ENCODE data around the gene CNNM3.

CNNM3 gene

GRCh38 chr2:96866986-96867755 is 51.1 kb downstream of the CNNM3 start:
- no peak for DNase-seq

- DNase-seq: peak; percentile 20 to 63
Measured at GRCh38 chr2:96867756-96868554, 51.9 kb downstream of the CNNM3 start.

- no peak for DNase-seq
Measured at GRCh38 chr2:96868555-96869280, 52.6 kb downstream of the CNNM3 start.

- no peak for DNase-seq
Measured at GRCh38 chr2:96869281-96869821, 53.3 kb downstream of the CNNM3 start.

GRCh38 chr2:96869822-96870625 is 54.0 kb downstream of the CNNM3 start, which contains the start of gene SEMA4C:
Gene SEMA4C, minus strand, starts transcription at chr2:96870080. Its CDS starts 2,194 bp downstream, at chr2:96867886.
- DNase-seq: no peak

GRCh38 chr2:96870626-96871255 is 54.7 kb downstream of the CNNM3 start:
- DNase-seq: peak in 1 of 2 experiments; percentile 5

GRCh38 chr2:96872591-96873349 is 56.7 kb downstream of the CNNM3 start:
- no peak for DNase-seq

- DNase-seq: no peak
Measured at GRCh38 chr2:96873651-96874096, 57.6 kb downstream of the CNNM3 start.

- DNase-seq: no peak
Measured at GRCh38 chr2:96874198-96874831, 58.2 kb downstream of the CNNM3 start.

- no peak for DNase-seq
Measured at GRCh38 chr2:96875498-96876268, 59.6 kb downstream of the CNNM3 start.

- DNase-seq: no peak
Measured at GRCh38 chr2:96876269-96877041, 60.4 kb downstream of the CNNM3 start.

- no peak for DNase-seq
Measured at GRCh38 chr2:96877042-96877451, 61.0 kb downstream of the CNNM3 start.

- no peak for DNase-seq
Measured at GRCh38 chr2:96877631-96878092, 61.6 kb downstream of the CNNM3 start.

- DNase-seq: no peak
Measured at GRCh38 chr2:96878171-96878570, 62.1 kb downstream of the CNNM3 start.

GRCh38 chr2:96878796-96879544 is 62.9 kb downstream of the CNNM3 start:
- DNase-seq: peak; percentile 19 to 80

GRCh38 chr2:96879545-96880040 is 63.5 kb downstream of the CNNM3 start:
- DNase-seq: no peak

GRCh38 chr2:96880891-96881273 is 64.8 kb downstream of the CNNM3 start:
- no peak for DNase-seq
